Stimulated activated CD8-positive, alpha-beta memory T cell treated with anti-CD3 and anti-CD28 coated beads, Interleukin-15, amount 100 ng/mL, for 24 hours (primary cell): ENCODE measurements around the gene SIGMAR1.

ENCODE experiments used
- DNase-seq: peaks from one replicate; pipeline ENCODE4 v3.0.0-alpha.2; 2020; ENCODE audit warnings: low read depth

Gene SIGMAR1

DNA sequence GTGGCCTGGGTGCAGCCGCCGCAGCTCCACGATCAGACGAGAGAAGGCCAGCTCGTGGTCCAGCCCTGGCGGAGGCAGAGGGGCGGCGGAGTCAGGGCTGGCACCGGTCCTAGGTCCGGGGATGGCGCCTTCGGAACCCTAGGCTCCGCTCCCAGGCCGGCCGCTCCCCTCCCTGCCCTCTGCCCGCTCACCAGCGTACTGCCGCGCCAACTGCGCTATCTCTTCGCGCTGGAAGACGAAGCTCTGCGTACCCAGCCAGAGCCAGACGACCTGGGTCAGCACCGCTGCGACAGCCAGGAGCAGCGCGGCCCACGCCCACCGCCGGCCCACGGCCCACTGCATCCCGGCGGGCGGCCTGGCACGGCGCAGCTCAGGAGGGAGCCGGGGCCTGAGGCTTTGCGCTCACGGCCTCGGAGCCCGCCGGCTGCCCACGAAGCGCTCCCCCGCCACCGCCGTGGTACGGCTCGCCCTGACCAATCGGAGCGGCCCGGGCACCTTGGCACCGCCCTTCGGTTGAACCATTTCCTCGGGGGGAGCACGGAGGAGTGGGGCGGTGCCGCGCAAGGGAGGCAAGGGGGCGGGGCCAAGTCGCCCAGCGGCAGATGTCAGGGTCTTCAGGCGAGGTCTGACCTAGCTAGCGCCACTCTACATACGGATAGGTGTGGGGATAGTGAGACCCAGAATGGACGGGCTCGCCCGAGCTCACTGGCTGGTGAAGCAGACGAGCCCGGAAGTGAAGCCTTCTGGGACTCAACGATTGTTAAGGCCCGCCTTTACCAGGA is at the start of gene SIGMAR1:
TSS of gene SIGMAR1 (minus strand) at position 432 of the 782 bp plus-strand sequence. CDS start at position 342, 90 bp downstream.
- peak; percentile 74 for DNase-seq

DNA sequence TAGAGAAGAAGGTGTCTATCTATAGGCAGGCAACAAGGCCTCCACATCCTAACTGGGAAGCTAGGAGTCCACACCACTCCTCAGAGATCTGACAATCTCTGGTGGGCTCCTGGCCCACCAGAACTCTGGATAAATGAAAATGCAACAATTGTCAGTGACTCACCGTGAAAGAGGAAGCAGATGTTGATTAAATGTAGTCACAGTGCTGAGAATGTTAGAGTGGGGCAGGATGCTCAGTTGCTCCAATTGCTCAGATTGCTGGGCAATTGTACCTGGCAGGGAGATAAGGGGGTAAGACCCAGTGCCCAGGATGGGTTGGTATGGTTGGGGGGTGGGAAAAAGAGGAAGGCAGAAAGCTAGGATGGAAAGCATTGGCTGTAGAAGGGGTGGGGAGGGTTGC is 49.1 kb upstream of the SIGMAR1 start:
- DNase-seq, result no peak

DNA sequence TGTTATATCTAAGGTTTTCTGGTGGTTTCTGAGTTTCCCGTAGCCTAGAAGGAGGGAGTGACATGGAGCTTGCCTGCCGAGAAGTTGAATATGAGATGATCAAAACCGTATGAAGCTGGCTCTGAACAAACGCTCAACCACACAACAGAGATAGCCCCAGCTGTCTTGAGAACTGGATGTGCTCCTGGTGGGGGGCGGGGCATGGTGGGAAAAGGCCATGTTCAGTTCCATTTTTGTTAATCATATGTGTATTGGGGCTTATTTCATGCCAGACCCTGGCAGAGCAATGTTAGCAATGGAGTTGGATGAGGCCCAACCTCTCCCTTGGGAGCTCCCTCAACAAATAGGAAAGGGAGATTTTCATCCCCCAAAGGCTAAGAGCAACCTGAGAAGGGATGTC is 48.6 kb upstream of the SIGMAR1 start:
- no peak for DNase-seq

DNA sequence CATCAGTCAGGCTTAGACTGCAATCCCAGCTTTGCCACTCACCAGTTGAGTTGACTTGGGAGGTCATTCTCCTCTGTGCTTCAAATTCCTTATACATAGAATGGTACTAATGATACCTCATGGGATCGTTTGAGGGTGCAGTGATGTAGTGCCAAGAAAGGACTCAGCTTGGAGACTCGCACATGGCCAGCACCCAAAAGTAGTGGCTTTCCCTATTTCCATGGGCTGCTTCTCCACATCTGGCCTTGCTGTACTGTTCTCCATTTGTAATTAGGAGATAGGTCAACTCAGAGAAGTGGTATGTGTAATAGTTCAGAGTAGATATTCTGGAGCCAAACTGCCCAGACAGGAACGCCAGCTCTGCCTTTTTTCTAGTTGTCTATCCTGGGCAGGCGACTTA is 48.0 kb upstream of the SIGMAR1 start:
- DNase-seq, result no peak

DNA sequence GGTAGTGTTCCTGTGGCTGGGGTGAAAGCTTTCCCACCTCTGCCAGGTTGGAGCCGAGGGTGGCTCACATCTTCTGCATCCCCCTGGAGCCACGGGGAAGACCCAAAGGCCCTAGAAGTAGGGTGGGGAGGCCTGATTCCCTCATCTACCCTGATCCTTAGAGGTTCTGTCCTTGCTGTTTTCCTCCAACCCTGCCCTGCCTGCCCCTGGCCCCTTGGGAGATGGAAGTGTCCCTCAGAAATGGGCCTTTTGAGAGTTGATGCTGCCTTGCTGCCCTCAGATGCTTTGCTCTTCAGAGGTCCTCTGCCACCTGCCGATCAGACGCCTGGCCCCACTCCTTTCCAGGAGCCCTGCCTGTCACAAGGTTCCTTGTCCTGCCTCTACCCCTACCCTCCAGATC is 47.2 kb upstream of the SIGMAR1 start:
- DNase-seq, result no peak

DNA sequence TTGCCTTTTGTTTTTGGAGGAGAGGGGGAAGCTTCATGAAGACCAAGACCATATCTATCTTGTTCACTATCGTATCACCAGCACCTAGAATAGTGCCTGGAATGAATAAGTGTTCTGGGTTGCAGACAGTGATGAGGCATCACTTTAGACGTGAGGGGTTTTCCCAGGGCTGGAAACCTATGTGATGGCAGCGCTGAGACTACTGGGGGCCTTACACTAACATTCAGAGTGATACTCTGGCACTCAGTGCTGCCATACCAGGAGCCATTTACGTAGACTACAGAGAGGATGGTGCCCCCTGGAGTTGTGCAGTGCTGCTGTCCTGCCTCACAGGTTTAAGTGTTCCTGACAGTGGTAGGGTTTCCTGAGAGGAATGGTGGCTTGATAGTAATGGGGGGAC is 46.6 kb upstream of the SIGMAR1 start:
- no peak for DNase-seq

DNA sequence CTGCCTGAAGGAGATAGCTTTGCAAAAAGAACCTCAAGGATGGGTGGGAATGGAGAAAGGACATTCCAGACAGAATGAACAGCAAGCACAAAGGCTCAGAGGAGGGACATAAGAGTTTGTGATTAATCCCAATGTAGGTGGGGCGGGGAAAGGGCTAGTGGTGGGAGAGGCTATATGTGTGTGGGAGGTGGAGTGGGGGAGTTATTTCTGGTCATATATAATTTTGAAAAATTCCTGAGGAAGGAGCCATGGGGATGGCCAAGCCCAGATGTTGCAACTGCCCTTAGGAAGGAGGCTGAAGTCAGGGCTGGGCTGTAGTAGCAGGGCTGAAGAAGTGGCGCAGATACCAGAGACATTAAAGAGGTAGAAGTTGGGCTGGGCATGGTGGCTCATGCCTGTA is 38.3 kb upstream of the SIGMAR1 start:
- DNase-seq, result no peak

DNA sequence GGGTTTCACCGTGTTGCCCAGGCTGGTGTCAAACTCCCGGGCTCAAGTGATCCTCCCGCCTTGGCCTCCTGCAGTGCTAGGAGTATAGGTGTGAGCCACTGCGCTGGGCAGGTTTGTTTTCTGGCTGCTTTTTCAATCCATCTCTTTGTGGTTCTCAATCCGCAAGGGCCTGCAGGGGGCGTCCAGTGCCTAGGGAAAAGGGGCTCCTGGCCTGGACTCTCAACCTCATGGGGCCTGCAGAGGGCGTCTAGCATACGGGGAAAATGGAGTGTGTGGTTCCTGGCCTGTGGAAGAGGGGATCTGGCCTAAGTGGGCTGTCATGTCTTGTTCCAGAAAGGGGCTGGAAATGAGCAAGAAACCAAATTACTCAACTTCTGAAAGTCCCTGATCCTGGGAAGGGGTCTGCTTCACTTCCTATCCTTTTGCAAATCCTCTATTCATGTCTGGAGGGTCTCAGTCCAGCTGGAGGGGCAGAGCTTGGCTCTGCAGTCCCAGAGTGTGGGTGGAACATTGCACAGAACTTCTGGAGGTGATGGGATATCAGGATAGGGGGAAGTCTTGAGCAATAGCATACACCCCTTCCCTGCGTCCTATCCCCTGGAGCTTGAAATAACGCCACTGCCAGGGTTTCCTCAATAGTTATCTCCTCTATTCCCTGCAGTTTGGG is 37.6 kb upstream of the SIGMAR1 start:
- no peak for DNase-seq

DNA sequence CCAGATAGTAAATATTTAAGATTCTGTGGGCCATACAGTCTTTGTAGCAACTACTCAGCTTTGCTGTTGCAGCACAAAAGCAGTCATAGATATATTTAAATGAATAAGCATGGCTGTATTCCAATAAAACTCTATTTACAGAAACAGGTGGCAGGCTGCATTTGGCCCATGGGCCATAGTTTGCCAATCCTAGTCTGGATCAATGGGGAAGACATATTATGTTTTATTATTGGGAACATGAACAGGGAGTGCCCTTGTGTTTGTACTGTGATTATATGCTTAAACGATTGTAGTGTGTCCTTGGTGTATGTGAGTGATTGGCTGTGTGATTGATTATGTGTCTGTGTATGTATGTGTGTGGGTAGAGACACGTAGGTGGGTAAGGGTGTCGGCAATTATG is 36.9 kb upstream of the SIGMAR1 start:
- no peak for DNase-seq

DNA sequence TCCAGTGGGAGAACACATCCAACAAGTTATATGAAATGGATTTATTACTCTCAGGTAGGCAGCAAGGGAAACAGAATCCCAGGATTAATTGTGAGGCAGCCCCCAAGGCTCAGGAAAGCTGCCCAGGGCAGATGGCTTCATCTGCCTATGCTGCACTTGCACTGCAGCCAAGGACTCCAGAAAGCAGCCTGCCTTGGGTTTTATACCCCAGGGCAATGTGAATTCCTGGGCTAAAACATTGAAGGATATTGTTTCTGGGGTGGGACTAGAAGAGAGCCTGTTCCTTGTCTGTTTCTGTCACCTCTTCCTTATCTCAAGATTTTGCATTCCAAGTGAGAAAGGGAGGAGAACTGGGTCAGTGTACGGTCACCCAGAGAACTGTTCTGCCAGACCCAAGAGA is 33.7 kb upstream of the SIGMAR1 start:
- no peak for DNase-seq

DNA sequence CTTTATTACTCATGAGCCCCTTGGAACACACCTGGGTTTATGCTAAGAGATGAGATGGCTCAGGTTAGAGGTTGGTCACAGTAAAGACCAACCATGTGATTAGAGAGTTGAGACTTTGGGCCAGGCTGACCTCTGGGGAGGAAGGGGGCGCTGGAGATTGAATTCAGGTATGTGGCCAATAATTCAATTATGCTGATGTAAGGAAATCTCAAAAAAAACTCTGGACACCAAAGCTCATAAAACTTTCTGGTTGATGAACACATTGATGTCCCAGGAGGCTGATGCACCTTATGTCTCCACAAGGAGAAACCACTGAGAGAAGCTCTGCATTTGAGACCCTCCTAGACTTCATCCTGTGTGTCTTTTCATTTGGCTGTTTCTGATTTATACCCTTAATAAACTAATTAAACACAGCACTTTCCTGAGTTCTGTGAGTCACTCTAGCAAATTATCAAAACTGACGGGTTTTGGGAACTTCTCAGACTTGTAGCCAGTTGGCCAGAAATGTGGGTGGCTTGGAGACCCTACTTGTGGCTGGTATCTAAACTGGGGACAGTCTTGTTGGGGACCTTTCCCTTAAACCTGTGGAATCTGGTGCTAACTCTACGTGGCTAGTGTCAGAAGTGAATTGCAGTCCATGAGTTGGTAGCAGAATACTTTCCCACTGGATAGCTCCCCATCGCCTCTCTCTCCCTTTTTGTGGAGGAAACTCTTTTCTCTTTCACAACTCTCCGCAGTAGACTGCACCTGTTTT is 32.4 kb upstream of the SIGMAR1 start:
- DNase-seq, result no peak

DNA sequence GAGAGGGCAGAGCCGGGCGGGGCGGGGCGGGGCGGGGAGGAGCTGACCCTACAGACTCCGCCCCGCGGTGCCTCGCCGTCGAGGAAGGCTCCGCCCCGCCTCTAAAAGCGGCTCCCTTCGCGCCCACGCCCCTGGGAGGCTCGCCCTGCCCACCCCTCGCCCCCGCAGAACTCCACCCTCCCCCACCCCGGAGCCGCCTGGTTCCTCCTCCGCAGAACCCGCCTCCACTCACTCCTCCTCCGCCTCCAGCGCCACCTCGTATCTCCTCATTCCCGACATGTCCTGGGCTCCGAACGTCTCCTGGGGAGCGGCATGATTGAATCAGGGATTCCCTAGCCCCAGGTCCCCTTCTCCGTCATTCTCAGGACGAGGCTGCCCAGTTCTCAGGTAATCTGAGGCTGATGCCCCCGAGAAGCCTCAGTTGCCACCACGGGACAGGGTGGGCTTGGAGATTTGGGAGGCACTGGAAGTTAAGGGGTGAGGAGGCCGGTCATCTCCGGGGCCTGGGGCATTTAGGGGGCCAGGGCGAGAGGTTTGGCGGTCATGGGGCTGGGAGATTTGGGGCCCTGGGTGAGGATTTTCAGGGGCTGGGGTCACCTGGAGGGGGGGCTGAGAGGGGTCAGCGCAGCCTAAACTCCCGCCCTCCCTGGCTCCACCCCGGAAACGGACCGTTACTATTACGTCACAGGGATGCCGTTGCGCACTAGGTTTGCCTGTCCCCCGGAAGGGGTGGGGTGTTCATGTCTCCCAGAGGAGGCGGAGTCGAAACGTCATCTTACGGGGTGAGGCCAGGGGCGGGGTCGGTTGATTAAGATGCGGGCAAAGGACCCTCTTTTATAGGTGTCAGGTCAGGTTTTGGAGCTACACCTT is 28.0 kb upstream of the SIGMAR1 start:
- peak; percentile 61 for DNase-seq

DNA sequence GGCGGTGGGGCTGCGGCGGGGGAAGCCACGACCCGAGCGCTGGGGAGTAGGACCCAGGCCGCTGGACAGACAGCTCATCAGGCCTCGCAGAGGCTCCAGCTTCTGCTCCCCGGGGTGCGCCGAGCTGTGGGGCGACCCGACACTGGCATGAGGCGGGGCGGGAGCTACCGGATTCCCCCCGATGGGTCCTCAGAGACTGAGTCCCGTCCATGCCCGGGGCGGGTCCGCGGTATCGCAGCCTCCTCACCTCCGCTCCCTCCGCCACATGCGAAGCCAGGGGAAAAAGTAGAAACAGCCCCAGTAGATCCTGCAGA is 27.4 kb upstream of the SIGMAR1 start:
- DNase-seq, result no peak

DNA sequence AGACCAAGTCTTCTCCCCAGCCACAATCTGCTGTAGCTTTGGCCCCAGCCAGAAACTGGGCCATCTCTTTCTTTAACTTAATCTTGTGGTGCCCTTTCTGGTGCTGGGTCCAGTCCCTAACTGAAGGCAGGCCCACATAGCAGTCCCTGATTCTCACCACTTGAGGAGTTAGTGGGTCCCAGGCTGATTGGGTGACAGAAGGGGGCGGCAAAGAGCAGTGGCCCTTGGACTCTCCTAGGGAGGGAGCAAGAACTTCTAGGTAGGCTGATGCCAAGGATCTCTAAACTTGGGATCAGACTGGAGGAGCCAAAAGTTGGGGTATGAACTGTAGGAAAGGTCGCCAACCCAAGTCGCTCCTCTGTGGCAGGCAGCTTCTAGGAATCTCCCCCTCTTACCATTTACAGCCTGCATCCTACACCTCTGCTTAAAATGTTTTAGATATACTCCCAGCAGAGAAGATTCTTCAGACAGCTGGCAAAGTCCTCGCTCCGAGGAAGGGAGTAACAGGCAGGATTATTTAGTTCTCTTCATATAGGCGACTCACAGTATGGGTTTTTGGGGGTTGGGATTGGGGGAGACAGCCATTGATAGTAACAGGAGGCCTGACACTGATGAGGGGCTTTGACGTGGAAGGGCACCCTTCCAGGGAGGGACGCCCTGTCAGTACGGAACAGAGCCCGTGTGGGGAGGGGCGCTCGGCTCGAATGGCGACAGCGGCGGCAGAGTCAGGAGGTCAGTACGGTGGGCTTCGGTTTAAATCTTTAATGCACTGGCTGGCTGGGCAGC is 26.9 kb upstream of the SIGMAR1 start:
- peak; percentile 34 for DNase-seq

DNA sequence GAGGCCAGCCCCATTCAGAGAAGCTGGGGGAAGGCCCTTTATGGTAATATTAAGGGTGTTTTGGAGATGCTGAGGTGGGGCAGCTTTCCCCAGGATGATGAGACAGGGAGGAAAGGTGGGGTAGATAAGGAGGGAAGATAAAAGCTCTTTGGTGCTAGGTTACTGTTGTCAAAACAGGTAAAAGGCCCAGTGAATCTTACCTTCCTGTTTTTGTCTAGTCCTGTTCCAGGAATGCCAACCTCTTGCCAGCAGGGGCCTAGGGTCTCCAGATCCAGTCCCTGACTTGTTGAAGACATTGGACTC is 25.7 kb upstream of the SIGMAR1 start:
- DNase-seq, result no peak

DNA sequence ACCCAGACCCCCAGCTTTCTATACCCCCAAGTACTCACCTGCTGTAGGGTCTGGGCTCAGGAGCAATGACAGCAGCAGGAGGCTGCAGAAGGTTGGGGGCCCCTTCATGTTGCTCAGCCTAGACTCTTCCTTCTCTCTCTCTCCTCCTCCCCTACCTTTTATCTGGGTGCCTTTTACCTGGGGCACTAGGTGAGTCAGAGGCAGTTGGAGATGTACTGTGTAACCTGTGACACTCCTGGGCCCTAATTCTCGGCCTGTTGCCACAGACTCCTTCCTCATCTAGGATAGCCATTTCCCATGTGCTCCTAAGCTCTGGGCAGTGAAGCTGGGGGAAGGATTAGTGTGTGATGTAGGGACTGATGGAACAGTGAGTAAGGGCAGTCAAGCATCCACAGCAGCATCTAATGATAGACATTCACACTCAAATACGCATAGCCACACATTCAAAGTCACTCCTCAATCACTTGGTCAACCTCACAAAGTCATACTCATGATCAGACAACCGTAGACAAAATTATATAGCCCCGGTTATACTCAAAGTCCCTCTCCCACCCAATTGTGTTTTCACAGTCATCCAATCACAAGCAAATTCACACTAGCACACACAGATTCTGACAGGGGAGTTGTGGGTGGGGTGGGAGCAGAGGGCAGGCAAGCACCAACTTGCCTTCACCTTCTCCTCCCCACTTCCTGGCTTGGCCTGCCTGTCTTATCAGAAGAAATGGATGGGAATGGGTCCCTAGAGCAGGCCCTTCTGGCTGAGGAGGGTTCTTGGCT is 25.1 kb upstream of the SIGMAR1 start, which contains the start of gene CCL27:
TSS of gene CCL27 (minus strand) at position 132 of the 777 bp plus-strand sequence. CDS start at position 108, 24 bp downstream.
- no peak for DNase-seq

DNA sequence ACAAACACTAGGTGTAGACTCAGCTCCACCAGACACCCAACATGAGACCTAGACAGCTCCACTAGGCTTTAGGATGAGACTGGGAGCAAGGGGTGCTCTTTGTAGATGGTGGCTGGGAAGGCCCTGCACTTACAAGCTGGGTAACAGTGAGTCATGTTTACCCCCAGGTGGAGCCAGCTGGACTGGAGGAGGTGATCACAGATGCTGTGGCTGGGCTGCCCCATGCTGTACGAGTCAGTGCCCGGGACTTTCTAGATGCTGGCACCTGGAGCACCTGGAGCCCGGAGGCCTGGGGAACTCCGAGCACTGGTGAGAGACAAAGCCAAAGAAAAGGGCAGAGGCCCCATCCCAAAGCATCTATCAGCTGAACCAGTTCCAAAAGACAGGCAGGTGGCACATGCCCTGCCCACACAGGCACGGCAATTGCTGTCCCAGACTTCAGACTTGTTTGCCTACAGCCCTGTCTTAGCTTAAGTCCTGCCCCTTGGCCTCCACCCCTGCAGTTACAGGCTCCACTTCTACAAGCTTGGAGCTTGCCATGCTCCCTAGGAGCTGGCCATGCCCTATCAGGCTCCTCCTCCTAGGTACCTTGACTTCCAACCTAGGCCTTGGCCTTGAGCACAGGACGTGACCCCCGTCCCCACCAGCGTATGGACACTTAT is 22.1 kb upstream of the SIGMAR1 start:
- no peak for DNase-seq

DNA sequence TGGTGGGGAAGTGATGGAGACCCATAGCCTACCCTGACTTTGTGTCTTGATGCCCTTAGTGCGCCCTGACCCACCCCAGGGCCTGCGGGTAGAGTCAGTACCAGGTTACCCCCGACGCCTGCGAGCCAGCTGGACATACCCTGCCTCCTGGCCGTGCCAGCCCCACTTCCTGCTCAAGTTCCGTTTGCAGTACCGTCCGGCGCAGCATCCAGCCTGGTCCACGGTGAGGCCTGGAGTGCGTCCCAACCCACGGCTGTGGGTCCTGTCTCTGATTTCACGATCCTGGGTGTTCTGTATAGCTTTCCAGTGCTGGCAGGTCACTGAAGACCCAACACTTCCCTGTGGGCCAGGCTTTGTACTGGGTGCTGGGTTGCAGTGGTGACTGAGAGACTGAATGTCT is 20.9 kb upstream of the SIGMAR1 start:
- no peak for DNase-seq

DNA sequence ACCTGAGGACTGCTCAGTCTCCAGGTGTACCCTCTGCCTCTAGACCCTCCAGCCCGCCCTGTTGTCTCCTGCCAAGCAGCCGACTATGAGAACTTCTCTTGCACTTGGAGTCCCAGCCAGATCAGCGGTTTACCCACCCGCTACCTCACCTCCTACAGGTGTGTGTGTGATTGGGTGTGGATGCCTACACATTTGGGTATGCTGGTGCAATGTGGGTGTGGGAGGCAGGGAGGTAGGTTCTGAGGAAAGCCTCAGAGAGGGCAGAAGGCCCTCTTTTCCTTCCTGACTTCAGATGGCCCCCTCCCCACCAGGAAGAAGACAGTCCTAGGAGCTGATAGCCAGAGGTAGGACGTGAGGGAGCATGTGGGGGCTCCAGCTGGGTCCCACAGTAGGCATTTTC is 19.4 kb upstream of the SIGMAR1 start:
- DNase-seq, result no peak

DNA sequence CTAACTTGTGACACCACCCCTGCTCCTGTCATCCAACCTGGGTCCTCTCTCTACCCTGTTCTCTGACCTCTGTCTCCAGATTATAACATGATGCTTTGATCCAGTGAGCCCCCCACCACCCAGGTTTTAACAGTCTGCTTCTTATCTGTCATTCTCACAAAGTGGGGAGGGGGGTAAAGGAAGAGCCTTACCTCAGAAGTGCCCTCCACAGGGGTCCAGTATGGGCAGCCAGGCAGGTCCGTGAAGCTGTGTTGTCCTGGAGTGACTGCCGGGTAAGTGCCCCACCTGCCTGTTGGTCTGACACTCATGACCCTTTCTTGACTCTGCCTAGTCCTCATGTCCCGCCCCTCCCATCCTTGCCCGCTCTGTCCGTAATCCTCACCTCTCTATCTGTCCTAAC is 17.8 kb upstream of the SIGMAR1 start:
- DNase-seq, result no peak
